Frontal cortex (tissue), 4 donors: ENCODE measurements around the gene ADAMTSL3. TPM values are rescaled to one million over a fixed set of nuclear protein-coding genes. Genes with fewer than 3 reads are reported as not detected.
A peak's percentile ranks its signal among the peaks of the same experiment; 100 is the strongest.

Experiments used
- DNase-seq, 2 donors: peaks; one replicate each; pipeline ENCODE4 v3.0.0; 2012; ENCODE audit warnings: low spot score in 2 of 2
- FAIRE-seq: peaks from 2 replicates; lab custom pipeline; 2012; peaks lifted over from hg19 to GRCh38; lab: Jason Lieb, UNC
- total RNA-seq: library from RNA; depleted of rRNA; stranded (reverse); fragments of >200 nt; gene quantifications from one replicate; pipeline ENCODE4 v1.2.3, GENCODE V29; 2014
- donor health status: control.
- donor health status: control.
- donor health status: control.

Gene ADAMTSL3
- total RNA-seq = 17.1 TPM

GRCh38 chr15:83653639-83654378 is at the start of gene ADAMTSL3:
TSS of gene ADAMTSL3 (plus strand) at chr15:83654123. CDS start at chr15:83655762, 1,639 bp downstream.
- FAIRE-seq = no peak
- peak; percentile 78 to 82 for DNase-seq

- FAIRE-seq (no peak), DNase-seq (no peak)
Observed at GRCh38 chr15:83604549-83604948, 49.4 kb upstream of the ADAMTSL3 start.

- DNase-seq (no peak), FAIRE-seq (no peak)
Observed at GRCh38 chr15:83605111-83605945, 48.6 kb upstream of the ADAMTSL3 start.

- FAIRE-seq = no peak
- no peak for DNase-seq
Observed at GRCh38 chr15:83610132-83610531, 43.8 kb upstream of the ADAMTSL3 start.

- no peak for DNase-seq
- no peak for FAIRE-seq
Observed at GRCh38 chr15:83610901-83611685, 42.8 kb upstream of the ADAMTSL3 start.

- DNase-seq (no peak), FAIRE-seq (no peak)
Observed at GRCh38 chr15:83612226-83612625, 41.7 kb upstream of the ADAMTSL3 start.

- DNase-seq = no peak
- FAIRE-seq = no peak
Observed at GRCh38 chr15:83612898-83613635, 40.9 kb upstream of the ADAMTSL3 start.

- FAIRE-seq (no peak), DNase-seq (no peak)
Observed at GRCh38 chr15:83613714-83614113, 40.2 kb upstream of the ADAMTSL3 start.

GRCh38 chr15:83616840-83617239 is 37.1 kb upstream of the ADAMTSL3 start:
- DNase-seq (no peak), FAIRE-seq (no peak)

GRCh38 chr15:83626171-83626802 is 27.6 kb upstream of the ADAMTSL3 start:
- DNase-seq (no peak), FAIRE-seq (no peak)

GRCh38 chr15:83631534-83631933 is 22.4 kb upstream of the ADAMTSL3 start:
- no peak for DNase-seq
- no peak for FAIRE-seq

GRCh38 chr15:83643201-83643600 is 10.7 kb upstream of the ADAMTSL3 start:
- DNase-seq = no peak
- no peak for FAIRE-seq

- DNase-seq (no peak), FAIRE-seq (no peak)
Observed at GRCh38 chr15:83644439-83644838, 9.5 kb upstream of the ADAMTSL3 start.

GRCh38 chr15:83650831-83651230 is 3.1 kb upstream of the ADAMTSL3 start:
- FAIRE-seq = no peak
- no peak for DNase-seq

GRCh38 chr15:83651541-83651940 is 2.4 kb upstream of the ADAMTSL3 start:
- no peak for FAIRE-seq
- no peak for DNase-seq

GRCh38 chr15:83652626-83653204 is 1.2 kb upstream of the ADAMTSL3 start:
- FAIRE-seq (no peak), DNase-seq (no peak)

- FAIRE-seq = no peak
- DNase-seq = no peak
Observed at GRCh38 chr15:83653288-83653638, 660 bp upstream of the ADAMTSL3 start.

- DNase-seq (peak in 1 of 2 donors; percentile 28), FAIRE-seq (no peak)
Observed at GRCh38 chr15:83654379-83655236, 685 bp downstream of the ADAMTSL3 start.
